GM21723 (cell line): ENCODE measurements around the gene LRP1B.
A peak's percentile ranks its signal among the peaks of the same experiment; 100 is the strongest.

ENCODE experiments used
- ATAC-seq: cut with Tn5 transposase; IDR thresholded peaks from one replicate; pipeline ENCODE4 v1.9.1; 2021; ENCODE audit warnings: mild to moderate bottlenecking, moderate library complexity; ENCODE audit not compliant: unreplicated experiment

Gene LRP1B

GRCh38 chr2:141959941-141960340, 170.9 kb downstream of the LRP1B start:
- no peak for ATAC-seq

- ATAC-seq: no peak
Observed at GRCh38 chr2:141959016-141959415, 171.8 kb downstream of the LRP1B start.

GRCh38 chr2:141957827-141958450, 172.9 kb downstream of the LRP1B start:
- no peak for ATAC-seq

GRCh38 chr2:141957321-141957720, 173.5 kb downstream of the LRP1B start:
- no peak for ATAC-seq

DNA sequence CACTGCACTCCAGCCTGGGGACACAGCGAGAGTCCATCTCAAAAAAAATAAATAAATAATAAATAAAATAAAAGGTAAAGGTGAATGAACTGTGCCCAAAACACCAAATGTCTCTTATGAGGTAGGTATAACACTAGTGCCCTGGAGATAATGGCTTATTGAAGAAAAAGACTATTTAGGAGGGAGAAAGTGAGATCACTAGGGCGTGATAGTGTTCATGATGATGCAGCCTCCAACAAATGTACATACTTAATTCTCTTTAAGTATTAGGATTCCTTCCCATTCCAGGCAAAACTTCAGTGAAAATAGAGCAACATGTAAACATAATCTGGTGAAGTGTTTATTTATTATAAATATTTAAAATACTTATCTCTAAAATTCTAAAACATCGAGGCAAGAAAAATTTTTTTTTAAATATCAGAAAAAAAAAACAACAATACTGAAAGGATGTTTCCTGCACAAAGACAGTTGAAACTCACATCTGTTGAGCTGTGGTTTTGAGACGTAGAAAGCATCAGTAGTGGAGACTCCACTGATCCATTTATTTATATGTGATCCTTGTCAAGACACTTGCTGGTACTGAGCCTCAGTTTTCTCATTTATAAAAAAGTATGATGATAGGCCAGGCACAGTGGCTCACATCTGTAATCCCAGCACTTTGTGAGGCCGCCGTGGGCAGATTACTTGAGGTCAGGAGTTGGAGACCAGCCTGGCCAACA, 183.3 kb downstream of the LRP1B start:
- ATAC-seq: no peak

DNA sequence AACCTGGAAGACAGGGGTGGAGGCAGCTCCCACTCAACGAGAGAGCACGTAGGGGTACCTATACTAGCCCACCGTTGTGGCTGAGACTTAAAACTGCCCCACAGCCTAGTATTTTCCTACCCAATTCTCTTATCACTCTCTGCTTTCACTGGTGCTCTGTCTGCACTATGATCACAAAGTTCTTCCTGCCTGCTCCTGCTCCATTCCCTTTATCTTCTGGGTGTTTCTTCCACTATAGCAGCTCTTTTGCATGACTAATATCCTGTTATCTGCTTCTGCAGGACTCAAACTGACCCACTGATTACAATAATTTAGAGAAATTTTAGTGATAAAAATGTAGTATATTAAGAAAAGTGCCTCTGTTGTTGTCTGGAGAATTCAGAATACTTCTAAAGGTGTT, 184.8 kb downstream of the LRP1B start:
- no peak for ATAC-seq

GRCh38 chr2:141943918-141944317, 186.9 kb downstream of the LRP1B start:
- ATAC-seq: no peak

DNA sequence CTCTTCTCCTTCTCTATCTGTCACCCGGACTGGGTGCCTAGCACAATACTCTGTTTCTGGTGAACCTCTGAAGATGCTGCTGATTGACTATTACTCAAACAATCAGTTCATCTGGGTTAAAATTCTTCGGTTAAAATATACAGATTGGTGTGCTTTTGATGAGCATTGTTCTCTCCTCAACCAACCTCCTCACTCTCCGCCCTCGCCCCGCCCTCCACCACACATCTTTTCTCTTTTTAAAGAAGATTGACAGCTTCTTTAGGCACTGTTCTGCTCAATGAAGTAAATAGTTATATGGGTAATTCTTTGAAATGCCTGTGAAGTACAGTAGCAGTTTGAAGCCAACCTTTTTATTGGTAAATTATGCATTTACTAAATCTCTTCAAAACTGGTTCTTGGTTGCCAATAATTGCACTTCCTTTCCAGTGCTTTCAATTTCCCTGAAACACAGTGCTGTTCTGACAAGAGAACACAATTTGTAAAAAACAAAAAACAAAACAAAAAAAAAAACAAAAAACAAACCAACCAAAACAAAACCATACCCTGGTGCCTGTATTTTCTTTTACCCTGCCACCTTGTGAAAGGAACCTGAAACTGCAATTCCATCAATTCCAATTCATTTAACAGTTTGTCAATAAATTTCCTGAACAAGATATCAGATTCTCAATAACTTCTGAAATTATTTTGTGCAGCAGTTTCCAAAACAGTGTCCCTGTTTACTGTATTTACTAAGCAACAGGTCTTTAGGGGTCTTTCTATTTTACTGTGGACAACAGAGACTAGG, 188.6 kb downstream of the LRP1B start:
- no peak for ATAC-seq

GRCh38 chr2:141941210-141941714, 189.6 kb downstream of the LRP1B start:
- ATAC-seq: no peak

DNA sequence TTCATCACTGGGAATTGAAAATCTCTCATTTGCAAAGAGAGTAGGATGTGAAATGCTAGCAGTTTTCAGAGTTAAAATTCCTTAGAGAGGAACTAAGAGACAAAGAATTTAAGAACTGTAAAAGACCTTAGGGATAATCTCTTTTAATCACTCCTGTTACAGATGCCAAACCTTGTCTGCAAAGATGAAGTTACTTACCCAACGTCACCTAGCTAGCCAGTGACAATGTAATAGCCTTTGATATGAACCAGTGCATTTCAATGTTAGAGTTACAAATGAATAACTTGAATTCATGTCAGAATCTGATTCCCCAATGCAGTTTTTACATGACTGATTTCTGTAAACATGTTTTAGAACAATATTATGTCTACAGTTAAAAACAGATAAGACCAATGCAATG, 190.1 kb downstream of the LRP1B start:
- ATAC-seq: no peak

- ATAC-seq: no peak
Observed at GRCh38 chr2:141933226-141933625, 197.6 kb downstream of the LRP1B start.

DNA sequence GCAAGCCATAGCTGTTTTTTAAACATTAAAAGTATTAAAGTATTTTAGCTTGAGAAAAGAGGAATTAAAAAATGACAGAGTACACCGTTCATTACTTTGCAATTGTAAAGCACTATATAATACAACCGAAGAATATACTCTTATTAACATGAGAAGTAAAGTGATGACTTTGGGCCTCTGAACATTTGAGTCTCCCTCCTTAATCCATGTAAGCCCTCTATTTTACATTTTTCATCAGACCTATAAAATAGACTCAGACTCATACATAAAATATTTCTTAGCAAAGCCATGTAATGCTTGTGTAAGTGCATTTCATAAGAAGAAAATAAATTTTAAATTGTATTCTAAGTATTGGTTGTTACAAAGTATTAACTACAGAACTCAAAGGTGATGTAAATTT, 198.6 kb downstream of the LRP1B start:
- ATAC-seq: no peak

- no peak for ATAC-seq
Observed at GRCh38 chr2:141931797-141932196, 199.0 kb downstream of the LRP1B start.

GRCh38 chr2:141930803-141931202, 200.0 kb downstream of the LRP1B start:
- ATAC-seq: no peak

- no peak for ATAC-seq
Observed at GRCh38 chr2:141929331-141930252, 201.2 kb downstream of the LRP1B start.

- ATAC-seq: no peak
Observed at GRCh38 chr2:141928476-141928875, 202.3 kb downstream of the LRP1B start.

DNA sequence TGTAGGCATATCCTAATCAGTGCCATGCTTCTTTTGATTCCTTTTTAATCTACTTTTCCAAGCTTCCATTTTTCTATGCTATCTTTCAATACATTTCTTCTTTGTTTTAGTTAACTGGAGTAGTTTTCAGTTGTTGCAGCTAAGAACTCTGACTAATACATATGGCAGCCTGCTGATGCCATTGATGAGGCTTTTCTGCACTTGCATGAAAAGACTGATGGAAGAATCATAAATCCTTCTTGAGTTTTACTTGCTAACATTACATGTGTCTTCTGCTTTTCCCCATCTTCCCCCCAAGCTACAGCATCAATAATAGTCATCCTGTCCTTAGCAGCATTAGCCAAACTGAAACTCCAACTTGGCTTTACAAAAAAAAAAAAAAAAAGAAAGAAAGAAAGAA, 203.3 kb downstream of the LRP1B start:
- ATAC-seq: no peak

- no peak for ATAC-seq
Observed at GRCh38 chr2:141925511-141925910, 205.3 kb downstream of the LRP1B start.

DNA sequence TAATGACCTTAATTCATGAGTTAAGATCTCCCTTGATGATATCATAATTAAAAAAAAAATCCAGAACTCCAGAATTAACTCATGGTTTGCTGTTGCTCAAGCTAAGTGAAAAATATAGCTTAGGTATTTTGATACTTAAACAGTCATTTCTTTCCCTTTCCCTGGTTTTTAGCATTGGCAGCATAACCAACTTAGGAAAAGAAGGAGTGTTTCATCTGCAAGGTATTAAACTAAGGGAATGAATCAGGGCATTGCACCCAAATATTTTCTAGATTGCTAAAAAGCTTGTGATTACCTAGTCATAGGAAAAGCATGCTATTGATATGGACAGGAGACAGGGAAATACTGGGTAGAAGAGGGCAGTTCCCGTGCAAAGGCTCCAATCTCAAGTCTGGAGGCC, 207.2 kb downstream of the LRP1B start:
- ATAC-seq: no peak

DNA sequence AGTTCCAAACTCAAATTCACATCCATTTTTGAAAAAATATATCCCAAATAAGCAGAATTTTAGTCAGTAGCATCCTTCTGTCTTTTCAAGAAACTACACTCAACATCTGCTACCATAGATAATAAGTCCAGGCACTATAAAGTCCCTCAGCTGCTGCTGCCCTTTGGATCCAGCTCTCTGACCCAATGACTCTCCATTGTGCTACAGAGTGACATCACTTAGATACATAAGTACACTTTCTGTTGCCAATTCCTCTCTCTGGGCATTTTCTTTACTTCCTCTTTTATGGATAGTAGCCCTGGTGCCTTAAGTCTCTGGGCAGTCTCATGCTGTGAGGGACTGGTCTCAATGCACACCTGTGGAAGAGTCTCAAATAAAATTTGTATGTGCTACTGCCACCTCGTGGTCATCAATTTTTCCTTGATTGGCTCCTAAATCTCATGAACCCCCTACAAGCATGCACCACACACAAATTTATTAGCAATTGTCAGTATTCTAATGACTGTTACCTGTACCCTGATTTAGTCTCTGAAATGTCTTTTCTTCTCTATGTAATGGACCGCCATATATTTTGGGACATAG, 219.2 kb downstream of the LRP1B start:
- ATAC-seq: peak; percentile 88
